ENCODE data around the gene GSTM4.

DNA sequence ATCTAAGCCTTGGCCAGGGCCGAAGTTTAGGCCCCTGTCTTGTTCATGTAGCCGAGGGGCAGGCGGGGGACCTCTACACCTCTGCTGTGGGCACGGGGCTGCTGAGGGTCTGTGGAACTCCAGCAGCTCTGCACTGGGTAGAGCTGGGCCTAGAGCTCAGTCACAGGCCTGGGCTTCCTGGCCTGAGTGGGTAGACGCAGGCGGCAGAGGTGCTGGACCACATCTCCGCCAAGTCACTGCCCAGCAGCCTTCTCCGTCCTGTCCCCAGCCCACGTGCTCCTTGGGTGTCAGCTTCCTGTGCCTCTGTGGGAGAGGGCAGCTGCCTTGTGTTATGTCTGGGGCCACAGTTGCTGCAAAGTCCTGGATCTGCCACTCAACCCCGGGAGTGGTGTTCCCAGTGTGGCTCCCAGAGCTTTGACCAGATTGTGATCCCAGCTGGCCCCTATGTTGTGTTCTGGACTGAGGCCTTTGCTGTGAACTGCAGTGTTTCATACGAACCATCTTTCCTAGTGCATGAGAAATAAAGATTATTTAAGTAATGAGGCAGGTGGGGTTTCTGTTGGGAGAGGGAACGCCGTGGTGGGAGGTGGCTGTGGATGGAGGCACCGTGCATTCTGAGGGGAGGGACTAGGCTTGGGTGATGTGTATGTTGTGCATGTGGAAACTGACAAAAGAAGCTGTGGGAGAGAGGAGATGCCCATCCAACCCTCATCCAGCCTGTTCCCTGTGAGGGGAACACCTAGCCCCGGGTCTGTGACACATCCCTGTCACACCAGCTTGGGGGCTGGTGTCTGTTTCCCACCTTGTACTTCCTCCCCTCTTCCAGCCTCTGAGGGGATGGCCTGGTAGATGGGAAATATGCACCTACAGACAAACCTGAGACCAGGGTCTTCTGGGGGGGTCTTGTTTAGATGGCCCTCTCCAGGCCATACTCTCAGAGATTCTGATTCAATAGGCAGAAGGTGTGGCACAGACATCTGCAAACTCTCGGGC, 24.1 kb upstream of the GSTM4 start:
- TF ChIP-seq, protein P1, sequence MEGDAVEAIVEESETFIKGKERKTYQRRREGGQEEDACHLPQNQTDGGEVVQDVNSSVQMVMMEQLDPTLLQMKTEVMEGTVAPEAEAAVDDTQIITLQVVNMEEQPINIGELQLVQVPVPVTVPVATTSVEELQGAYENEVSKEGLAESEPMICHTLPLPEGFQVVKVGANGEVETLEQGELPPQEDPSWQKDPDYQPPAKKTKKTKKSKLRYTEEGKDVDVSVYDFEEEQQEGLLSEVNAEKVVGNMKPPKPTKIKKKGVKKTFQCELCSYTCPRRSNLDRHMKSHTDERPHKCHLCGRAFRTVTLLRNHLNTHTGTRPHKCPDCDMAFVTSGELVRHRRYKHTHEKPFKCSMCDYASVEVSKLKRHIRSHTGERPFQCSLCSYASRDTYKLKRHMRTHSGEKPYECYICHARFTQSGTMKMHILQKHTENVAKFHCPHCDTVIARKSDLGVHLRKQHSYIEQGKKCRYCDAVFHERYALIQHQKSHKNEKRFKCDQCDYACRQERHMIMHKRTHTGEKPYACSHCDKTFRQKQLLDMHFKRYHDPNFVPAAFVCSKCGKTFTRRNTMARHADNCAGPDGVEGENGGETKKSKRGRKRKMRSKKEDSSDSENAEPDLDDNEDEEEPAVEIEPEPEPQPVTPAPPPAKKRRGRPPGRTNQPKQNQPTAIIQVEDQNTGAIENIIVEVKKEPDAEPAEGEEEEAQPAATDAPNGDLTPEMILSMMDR (conservative IDR thresholded peaks at IDR 0.05; ENCODE audit: low read length), result no peak
- TF ChIP-seq EZH2phosphoT487 (IDR thresholded peaks at IDR 0.05; ENCODE audit: borderline replicate concordance, low read depth, low read length), result no peak
